HEK293 (cell line): ENCODE results near the gene SFTPA1.
"Not testable (repeated sequence)": the region's sequence is repeated elsewhere in the genome, so short reads cannot be mapped to it uniquely, and the experiment has no call there.

ENCODE experiments used
- CTCF ChIA-PET: fragments of 350-600 bp; formaldehyde crosslinking; extraction: SDS; loops from one replicate; lab custom pipeline; 2021; ENCODE audit warnings: antibody characterized with exemption; lab: Yijun Ruan, JAX
- POLR2A ChIA-PET: fragments of 300-600 bp; formaldehyde crosslinking; extraction: SDS; loops from one replicate; lab custom pipeline; 2020; ENCODE audit warnings: antibody characterized with exemption, inconsistent platforms; lab: Yijun Ruan, JAX
- H3K27ac ChIP-seq: fragments of 200-500 bp; sonication (Bioruptor generic); 2 replicates; pipeline ENCODE4 v1.5.1; 2014; ENCODE audit warnings: low read depth, low read length, control low read depth, inconsistent platforms; ENCODE audit errors: extremely low read depth
- H3K36me3 ChIP-seq, 2 experiments: fragments of 200-500 bp in 1 of 2; sonication (Bioruptor generic) in 1 of 2; 1 replicate in 1 of 2; 2 replicates in 1 of 2; pipeline ENCODE4 v1.5.1; 2014 to 2017; ENCODE audit warnings: inconsistent platforms in 2 of 2, low read length in 2 of 2; ENCODE audit not compliant: control insufficient read depth in 2 of 2, insufficient read depth in 1 of 2
- H3K4me1 ChIP-seq: fragments of 200-500 bp; sonication (Bioruptor generic); 2 replicates; pipeline ENCODE4 v1.5.1; 2014; ENCODE audit warnings: mild to moderate bottlenecking, low read length, inconsistent platforms; ENCODE audit not compliant: control insufficient read depth, insufficient read depth
- H3K4me3 ChIP-seq: 2 replicates; pipeline ENCODE4 v1.5.1; 2011; ENCODE audit warnings: low read depth, mild to moderate bottlenecking, control low read depth, low read length, moderate library complexity
- H3K9me3 ChIP-seq: fragments of 200-500 bp; sonication (Bioruptor generic); 2 replicates; pipeline ENCODE4 v1.5.1; 2014; ENCODE audit warnings: low read depth, low read length, inconsistent platforms; ENCODE audit not compliant: control insufficient read depth, insufficient read depth
- EGR2 ChIP-seq: fragments of 450-650 bp; formaldehyde crosslinking; IDR thresholded peaks from 2 replicates; pipeline ENCODE4 v1.5.1; 2016; ENCODE audit warnings: low read depth, missing biosample characterization, missing genetic modification characterization
- PBX3 ChIP-seq: sonication (generic); formaldehyde crosslinking; IDR thresholded peaks from 2 replicates; pipeline ENCODE4 v1.8.1; 2022; ENCODE audit warnings: mild to moderate bottlenecking, moderate library complexity, missing genetic modification reagents
- ZNF112 ChIP-seq: fragments of 450-650 bp; formaldehyde crosslinking; IDR thresholded peaks from 2 replicates; pipeline ENCODE4 v1.5.0; 2017; ENCODE audit warnings: missing biosample characterization, missing genetic modification characterization
- ZNF16 ChIP-seq: fragments of 450-650 bp; formaldehyde crosslinking; IDR thresholded peaks from 2 replicates; pipeline ENCODE4 v1.5.1; 2016; ENCODE audit warnings: low read depth, missing biosample characterization, missing genetic modification characterization
- ZNF629 ChIP-seq: fragments of 450-650 bp; formaldehyde crosslinking; IDR thresholded peaks from 2 replicates; pipeline ENCODE4 v1.5.1; 2017; ENCODE audit warnings: missing biosample characterization, missing genetic modification characterization
- ZNF791 ChIP-seq: fragments of 450-650 bp; formaldehyde crosslinking; IDR thresholded peaks from 2 replicates; pipeline ENCODE4 v1.5.1; 2016; ENCODE audit warnings: missing biosample characterization, missing genetic modification characterization
- TF ChIP-seq, protein P1 (sequence below): fragments of 450-650 bp; formaldehyde crosslinking; IDR thresholded peaks from 2 replicates; pipeline ENCODE4 v1.5.1; 2016; ENCODE audit warnings: missing biosample characterization, missing genetic modification characterization

The SFTPA1 gene

GRCh38 chr10:79638318-79638717 lies 27.6 kb downstream of the SFTPA1 start:
- no peaks in the 10 kb centered on the region for H3K36me3 ChIP-seq
- ChIA-PET CTCF (no interaction called here), POLR2A (no interaction called here)
- no peak overlapping the region for H3K27ac ChIP-seq
- H3K4me1 ChIP-seq = no peaks in the 10 kb centered on the region
- TF ChIP-seq, protein P1, sequence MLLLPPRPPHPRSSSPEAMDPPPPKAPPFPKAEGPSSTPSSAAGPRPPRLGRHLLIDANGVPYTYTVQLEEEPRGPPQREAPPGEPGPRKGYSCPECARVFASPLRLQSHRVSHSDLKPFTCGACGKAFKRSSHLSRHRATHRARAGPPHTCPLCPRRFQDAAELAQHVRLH = no peak
- TF ChIP-seq ZNF16 (tag by site-specific recombination) = no peak
- TF ChIP-seq PBX3 = no peak
- TF ChIP-seq ZNF791 (tag by site-specific recombination) = no peak
- no peak for TF ChIP-seq EGR2
- TF ChIP-seq ZNF112 (tag by site-specific recombination) = no peak
- TF ChIP-seq ZNF629 = no peak
- H3K4me3 ChIP-seq = no peak overlapping the region
- H3K9me3 ChIP-seq = no peaks in the 10 kb centered on the region

GRCh38 chr10:79652695-79653094 lies 42.0 kb downstream of the SFTPA1 start:
- H3K9me3 ChIP-seq, H3K4me3 ChIP-seq, H3K4me1 ChIP-seq, CTCF ChIA-PET, POLR2A ChIA-PET, H3K27ac ChIP-seq, H3K36me3 ChIP-seq: not testable (repeated sequence)

DNA sequence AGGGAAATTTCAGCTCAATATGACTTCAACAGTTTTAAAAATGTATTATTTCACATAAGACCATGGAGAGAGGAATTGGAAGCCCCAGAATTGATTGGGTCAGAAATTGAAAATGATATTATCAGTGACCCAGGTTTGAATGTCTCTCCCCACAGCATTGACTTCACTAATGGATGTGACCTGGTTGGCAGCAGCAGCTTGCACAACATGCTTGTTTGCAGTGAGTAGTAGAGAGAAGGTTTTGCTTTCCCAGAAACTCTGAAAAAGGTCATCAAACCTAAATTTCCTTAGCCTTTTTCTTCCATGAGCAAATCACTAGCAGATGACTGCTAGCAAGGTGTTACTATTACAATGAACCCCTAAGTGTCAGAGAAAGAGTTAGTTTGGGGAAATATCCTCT lies 52.5 kb downstream of the SFTPA1 start:
- POLR2A ChIA-PET, H3K4me3 ChIP-seq, H3K27ac ChIP-seq, CTCF ChIA-PET, H3K9me3 ChIP-seq, H3K36me3 ChIP-seq, H3K4me1 ChIP-seq: not testable (repeated sequence)

DNA sequence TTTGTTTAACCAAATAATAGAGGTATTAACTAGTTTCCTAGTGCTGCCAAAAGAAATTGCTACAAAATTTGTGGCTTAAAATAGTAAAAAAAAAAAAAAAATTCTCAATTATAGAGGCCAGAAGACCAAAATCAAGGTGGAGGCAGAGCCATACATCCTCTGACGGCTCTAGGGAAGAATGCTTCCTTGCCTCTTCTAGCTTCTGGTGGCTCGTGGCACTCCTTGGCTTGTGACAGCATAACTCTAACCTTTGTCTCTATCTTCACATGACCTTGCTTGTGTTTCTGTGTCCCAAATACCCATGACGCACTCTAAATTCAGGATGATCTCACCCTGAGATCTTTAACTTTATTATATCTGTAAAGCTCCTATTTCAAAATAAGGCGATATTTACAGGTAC lies 53.9 kb downstream of the SFTPA1 start:
- H3K4me1 ChIP-seq, H3K9me3 ChIP-seq, H3K4me3 ChIP-seq, H3K27ac ChIP-seq, H3K36me3 ChIP-seq, POLR2A ChIA-PET: not testable (repeated sequence)
- CTCF ChIA-PET = interaction anchor here (0.7 kb wide), 1 partner anchor 1953 kb away, joined by 3 read pairs; no protein-coding TSS in a partner anchor
